ENCODE data around the gene BRD7.

Gene BRD7

GRCh38 chr16:50303041-50303604, 65.7 kb downstream of the BRD7 start:
- in situ Hi-C loops (cut with MboI; ENCODE audit: low pct_unique_long_range_greater_than_20kb, low sequenced_read_pairs, unreplicated experiment), result no loop called here
- TF ChIP-seq CTCF (IDR thresholded peaks at IDR 0.05; ENCODE audit: extremely low read depth, insufficient read depth, missing control alignments), result no peak
- DNase-seq (ENCODE audit: low spot score), result no peak

- in situ Hi-C loops (cut with MboI; ENCODE audit: low pct_unique_long_range_greater_than_20kb, low sequenced_read_pairs, unreplicated experiment), result no loop called here
- no peak for DNase-seq (ENCODE audit: low spot score)
- TF ChIP-seq CTCF (IDR thresholded peaks at IDR 0.05; ENCODE audit: extremely low read depth, insufficient read depth, missing control alignments), result no peak
Observed at GRCh38 chr16:50302472-50303005, 66.2 kb downstream of the BRD7 start.

GRCh38 chr16:50301626-50302471, 66.9 kb downstream of the BRD7 start:
- in situ Hi-C loops (cut with MboI; ENCODE audit: low pct_unique_long_range_greater_than_20kb, low sequenced_read_pairs, unreplicated experiment), result no loop called here
- no peak for DNase-seq (ENCODE audit: low spot score)
- no peak for TF ChIP-seq CTCF (IDR thresholded peaks at IDR 0.05; ENCODE audit: extremely low read depth, insufficient read depth, missing control alignments)

- TF ChIP-seq CTCF (IDR thresholded peaks at IDR 0.05; ENCODE audit: extremely low read depth, insufficient read depth, missing control alignments), result no peak
- in situ Hi-C loops (cut with MboI; ENCODE audit: low pct_unique_long_range_greater_than_20kb, low sequenced_read_pairs, unreplicated experiment), result no loop called here
- no peak for DNase-seq (ENCODE audit: low spot score)
Observed at GRCh38 chr16:50300942-50301625, 67.7 kb downstream of the BRD7 start.

GRCh38 chr16:50299508-50300105, 69.2 kb downstream of the BRD7 start:
- in situ Hi-C loops (cut with MboI; ENCODE audit: low pct_unique_long_range_greater_than_20kb, low sequenced_read_pairs, unreplicated experiment), result no loop called here
- no peak for TF ChIP-seq CTCF (IDR thresholded peaks at IDR 0.05; ENCODE audit: extremely low read depth, insufficient read depth, missing control alignments)
- no peak for DNase-seq (ENCODE audit: low spot score)
